GM19463 (cell line): Measurements from ENCODE around the gene DNAAF6.
A peak's percentile ranks its signal among the peaks of the same experiment; 100 is the strongest.
"Not testable (repeated sequence)": the region's sequence is repeated elsewhere in the genome, so short reads cannot be mapped to it uniquely, and the experiment has no call there.

Experiments used
- ATAC-seq: cut with Tn5 transposase; IDR thresholded peaks from one replicate; pipeline ENCODE4 v1.9.1; 2021; ENCODE audit warnings: mild to moderate bottlenecking, moderate library complexity; ENCODE audit not compliant: unreplicated experiment

Gene DNAAF6

DNA sequence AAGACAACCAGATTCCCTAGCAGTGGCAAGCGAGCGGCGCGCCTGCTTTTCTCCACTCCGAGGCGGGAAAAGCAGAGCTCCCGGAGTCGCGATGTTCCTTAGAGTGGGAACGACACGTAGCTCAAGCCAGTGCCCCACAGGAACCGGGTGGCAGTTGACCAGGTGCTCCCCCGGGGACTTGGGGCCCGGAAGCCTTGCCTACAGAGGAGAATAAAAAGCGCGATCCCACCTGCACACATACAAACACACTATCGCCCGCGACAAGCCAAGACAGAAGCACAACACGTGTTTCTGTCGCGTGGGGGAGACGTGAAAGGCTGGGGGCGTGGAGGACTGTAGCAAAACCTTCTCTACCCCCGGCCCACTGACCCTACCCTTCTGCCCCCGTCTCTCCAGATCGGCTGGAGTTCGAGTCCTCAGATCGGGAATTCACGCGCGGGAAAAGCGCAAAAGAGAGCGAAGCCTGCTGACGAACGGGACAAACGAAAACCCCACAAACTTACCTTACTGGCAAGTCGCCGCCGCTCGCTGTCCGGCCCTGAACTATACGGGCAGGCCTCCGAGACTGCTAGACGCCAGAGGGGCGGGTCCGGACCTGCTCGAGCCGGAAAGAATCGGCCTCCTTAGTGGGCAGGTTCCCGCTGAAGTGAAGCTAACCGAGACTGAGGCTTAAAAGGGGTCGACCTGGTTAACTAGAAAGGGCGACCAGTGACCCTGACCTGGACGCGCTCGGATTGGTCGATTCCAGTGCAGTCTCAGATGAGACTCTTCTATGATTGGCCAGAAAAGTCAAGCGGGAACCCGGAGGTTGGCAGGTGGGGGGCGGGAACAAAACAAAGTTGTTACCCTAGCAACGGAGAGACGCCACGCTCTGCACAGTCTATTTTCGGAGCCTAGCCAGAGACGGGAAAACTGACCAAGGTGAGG is at the start of gene DNAAF6, which contains the start of gene NUP62CL:
Gene DNAAF6, plus strand, starts transcription at position 842 of the 927 bp plus-strand sequence. CDS start 6,265 bp downstream, outside the sequence.
Gene NUP62CL, minus strand, starts transcription at position 664 of the 927 bp plus-strand sequence. CDS start 31,287 bp downstream, outside the sequence.
- ATAC-seq, result peak; percentile 95

DNA sequence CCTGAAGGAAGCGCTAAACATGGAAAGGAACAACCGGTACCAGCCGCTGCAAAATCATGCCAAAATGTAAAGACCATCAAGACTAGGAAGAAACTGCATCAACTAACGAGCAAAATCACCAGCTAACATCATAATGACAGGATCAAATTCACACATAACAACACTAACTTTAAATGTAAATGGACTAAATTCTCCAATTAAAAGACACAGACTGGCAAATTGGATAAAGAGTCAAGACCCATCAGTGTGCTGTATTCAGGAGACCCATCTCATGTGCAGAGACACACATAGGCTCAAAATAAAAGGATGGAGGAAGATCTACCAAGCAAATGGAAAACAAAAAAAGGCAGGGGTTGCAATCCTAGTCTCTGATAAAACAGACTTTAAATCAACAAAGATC is 48.8 kb upstream of the DNAAF6 start:
- not testable (repeated sequence) for ATAC-seq

DNA sequence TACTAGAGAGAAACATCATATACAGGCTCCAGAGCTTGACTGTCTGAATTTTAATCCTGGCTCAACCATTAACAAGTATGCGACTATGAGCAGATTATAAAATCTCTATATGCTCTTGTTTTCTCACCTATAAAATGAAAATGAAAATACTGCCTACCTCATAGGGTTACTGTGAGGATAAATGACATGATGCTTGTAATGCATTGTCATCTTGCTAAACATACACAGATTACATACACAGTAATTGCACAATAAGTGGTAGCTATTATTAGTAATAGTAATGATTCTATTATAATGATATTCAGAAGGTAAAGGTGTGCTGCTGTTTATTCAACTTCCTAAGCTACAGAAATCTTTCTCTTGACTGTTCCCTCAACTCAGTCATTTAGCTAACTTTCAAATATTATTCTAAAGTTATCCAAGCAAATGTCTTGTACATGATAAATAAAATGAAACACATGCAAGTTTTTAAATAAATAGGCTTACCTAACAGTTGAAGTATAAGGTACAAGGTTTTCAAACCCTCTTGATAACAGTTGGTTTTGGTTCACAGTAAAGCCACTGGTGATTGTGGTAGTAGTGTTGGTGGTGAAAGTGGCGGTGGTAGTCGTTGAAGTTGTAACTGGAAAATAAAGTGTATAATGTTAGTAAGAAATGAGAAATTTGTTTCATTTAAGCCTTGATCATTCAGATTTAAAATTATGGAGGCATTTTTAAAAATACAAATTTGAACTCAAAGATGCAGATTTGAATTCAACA is 39.1 kb upstream of the DNAAF6 start:
- ATAC-seq, result no peak

DNA sequence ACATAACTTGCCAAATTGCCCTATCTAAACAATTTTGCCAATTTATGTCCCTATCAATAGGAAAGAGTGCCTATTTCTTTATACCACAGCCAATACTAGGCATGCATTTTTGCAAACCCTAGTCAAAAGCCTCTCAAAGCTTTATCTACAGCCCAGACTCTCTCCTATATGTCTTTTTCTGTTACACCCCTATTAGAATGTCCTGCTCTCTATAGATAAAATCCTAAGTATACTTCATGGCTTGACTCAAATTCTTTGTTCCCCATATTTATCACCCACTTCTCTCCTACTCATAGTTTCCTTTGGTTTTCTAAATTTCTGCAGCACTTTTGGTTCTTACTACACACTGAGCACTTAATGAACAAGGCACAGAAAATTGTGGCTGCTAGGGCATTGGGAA is 38.2 kb upstream of the DNAAF6 start:
- ATAC-seq, result no peak

DNA sequence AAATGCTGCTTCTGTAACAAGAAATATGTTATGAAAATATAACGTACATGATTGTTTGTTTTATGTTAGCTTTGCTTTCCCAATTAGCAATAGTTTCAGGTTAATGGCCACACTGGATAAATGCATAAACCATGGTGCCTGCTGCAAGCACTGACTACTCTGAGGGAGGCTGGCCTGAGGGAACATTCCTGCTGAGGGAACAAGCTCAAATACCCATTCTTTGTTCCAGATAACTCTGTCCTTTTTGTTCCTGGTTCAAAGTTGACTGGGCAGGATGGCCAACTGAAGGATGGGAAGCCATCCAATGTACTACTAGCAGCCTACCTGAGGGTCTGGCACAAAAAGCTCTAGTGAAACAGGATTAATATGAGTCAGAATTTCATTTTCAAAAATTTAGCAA is 37.7 kb upstream of the DNAAF6 start:
- no peak for ATAC-seq

DNA sequence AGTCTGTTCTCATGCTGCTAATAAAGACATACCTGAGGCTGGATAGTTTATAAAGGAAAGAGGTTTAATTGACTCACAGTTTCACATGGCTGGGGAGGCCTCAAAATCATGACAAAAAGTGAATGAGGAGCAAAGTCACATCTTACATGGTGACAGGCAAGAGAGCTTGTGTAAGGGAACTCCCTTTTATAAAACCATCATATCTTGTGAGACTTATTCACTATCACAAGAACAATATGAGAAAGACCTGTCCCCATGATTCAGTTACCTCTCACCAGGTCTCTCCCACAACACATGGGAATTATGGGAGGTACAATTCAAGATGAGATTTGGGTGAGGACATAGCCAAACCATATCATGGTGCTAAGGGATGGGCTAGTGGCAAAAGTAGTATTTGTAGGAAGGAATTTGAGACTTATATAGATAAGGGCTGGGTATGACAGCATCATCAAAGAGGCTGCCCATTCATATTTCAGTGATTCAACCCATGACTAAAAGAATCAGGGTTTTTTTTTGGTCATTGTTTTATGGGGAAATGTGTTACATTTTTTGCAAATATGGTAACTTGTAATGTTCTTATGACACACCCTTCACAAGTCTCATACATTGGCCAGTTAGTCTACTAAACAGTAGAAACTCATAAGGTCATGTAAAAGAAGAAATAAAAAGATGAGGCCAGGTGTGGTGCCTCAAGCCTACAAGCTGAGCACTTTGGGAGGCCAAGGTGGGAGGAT is 34.9 kb upstream of the DNAAF6 start:
- no peak for ATAC-seq

DNA sequence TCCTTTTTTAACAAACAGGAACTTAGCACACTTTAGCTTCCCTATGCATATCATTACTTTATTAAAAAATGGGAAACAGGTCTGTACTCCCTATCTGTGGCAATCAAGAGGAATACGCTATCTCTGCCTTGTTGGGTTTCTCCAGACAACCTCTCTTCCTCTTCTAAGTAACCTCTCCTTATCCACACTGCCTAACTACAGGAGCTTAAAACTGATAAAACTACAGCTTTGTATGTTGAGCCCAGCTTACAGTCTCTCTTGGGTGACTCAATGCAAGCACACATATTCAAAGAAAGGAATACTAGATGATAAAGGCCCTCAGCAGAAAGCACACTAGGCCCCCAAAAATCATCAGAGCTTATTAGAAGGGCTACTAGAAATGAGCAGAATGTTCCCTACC is 9.1 kb upstream of the DNAAF6 start:
- no peak for ATAC-seq

DNA sequence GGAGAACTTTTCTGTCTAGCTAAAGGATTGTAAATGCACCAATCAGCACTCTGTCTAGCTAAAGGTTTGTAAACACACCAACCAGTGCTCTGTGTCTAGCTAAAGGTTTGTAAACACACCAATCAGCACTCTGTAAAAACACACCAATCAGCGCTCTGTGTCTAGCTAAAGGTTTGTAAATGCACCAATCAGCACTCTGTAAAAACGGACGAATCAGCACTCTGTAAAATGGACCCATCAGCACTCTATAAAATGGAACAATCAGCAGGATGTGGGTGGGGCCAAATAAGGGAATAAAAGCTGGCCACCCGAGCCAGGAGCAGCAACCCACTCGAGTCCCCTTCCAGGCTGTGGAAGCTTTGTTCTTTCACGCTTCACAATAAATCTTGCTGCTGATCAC is 8.3 kb upstream of the DNAAF6 start:
- ATAC-seq, result not testable (repeated sequence)

DNA sequence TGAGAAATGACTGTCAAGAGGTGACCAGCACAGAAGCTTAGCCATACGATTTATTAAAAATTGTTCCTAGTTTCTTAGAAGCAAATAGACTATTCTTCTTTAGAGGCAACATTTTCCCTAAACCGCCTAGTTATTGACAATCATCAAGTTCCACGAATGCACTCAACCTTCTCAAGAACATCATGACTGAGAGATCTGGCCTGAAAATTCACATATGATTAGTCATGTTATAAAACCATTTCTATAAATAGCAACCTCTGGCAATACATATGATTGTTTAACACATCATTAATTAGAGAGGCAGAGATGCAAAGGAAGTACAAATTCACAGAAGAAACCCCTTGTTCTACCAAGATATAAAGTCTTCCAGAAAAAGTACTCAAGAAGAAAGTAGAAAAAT is 6.9 kb upstream of the DNAAF6 start:
- ATAC-seq, result no peak

DNA sequence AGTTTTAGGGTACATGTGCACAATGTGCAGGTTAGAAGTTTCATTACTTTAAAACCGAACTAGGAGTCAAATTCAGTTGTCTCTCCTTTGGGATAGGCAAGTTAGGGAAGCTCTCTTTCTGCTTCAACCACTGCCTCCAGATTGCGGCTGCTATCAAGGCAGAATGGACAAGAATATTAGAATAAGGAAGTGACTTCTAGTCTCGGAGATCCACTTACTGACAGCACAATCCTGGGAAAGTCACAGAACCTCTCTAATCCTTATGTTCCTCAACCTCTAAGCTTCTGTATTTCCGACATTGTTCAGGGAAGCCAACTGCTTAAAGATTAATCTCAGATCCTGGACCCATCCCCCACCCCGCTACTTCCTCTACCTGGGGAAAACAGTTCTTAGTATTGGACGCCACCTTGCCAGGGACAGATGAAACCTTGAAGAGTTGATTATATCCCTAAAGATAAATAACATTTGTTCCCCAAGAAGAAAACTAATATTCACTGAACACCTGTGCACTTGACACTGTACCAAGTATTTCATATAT is 2.3 kb upstream of the DNAAF6 start:
- no peak for ATAC-seq

DNA sequence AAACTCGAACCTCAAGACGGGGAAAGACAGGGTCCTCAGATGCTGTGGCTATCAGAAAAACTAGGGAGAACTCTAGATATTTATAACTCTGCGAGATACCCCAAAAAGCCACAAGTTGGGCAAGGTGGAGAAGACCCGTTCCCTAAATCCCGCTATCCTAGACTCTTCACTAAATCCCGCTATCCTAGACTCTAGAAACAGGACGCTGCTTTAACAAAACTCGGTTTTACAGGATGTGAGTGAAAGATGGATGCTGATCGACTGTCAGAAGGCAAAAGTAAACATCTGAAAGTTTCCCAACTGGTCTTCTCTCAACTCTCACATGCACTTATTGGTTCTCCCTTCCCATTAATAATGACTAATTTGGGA is 270 bp downstream of the DNAAF6 start:
- no peak for ATAC-seq

DNA sequence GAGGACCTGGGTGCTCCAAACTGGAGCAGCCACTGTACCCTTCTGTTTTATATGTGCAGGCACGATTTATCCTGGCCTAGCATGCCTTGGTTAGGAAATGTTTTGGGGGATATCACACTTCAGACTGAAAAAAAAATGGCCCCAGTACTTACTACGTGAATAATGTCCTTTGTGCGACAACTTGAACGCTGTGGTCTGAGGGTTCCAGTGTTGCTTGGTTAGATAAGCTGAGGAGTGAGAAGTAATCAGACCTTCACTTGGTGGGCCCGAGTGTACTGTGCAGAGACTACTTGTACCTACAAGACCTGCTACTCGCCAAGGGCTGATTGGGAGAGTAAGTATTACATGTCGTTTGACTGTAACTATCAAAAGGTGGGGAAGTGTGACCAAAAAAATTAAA is 678 bp downstream of the DNAAF6 start:
- no peak for ATAC-seq

DNA sequence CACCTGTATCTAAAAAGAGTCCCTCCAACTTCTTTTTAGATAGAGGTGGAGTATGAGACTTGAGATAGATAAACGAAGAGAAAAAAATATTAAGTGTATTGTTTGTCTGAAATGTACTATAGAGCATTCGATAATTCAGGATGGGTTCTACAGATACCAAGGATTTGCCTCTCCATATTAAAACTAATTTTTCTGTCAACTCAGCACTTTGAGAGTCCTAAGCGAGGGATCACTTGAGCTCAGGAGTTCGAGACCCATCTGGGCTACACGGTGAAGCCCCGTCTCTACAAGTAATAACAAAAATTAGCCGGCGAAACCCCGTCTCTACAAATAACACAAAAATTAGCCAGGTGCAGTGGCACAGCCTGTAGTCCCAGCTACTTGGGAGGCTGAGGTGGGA is 1.5 kb downstream of the DNAAF6 start:
- ATAC-seq, result no peak

DNA sequence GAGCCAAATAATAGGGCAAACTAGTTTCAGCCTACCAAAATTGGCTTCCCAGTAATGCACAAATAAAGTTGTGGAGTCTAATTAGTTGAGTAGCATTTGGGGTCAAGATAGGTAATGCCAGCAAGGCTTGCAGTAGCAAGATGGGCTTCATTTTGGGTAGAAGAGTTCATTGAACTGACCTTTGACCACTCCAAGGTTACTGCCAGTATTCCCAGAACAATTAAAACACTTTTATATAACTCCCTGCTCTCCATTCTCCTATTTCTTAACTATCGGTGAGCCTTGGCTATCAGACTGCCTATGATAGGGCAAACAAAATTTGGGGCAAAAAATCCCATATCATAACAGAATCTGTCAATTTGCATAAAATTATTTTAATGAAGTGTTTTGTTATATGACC is 7.1 kb downstream of the DNAAF6 start:
- ATAC-seq, result no peak

DNA sequence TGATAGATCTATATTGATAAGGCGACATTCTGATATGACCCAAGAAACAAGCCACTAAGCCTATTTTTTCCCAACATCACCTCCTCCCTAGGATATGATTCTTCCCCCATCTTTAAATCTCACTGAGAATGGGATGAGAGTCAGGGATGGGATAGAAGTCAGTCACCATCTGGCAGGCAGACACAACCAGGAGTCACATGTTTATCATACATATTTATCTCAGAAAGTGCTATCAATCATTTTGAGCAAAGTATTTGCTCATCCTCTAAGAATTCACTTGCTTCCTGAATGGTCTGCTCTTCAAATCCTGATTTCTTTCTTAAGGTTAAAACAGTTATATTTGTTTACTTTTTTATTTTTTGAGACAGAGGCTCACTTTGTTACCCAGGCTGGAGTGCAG is 20.3 kb downstream of the DNAAF6 start:
- ATAC-seq, result no peak

DNA sequence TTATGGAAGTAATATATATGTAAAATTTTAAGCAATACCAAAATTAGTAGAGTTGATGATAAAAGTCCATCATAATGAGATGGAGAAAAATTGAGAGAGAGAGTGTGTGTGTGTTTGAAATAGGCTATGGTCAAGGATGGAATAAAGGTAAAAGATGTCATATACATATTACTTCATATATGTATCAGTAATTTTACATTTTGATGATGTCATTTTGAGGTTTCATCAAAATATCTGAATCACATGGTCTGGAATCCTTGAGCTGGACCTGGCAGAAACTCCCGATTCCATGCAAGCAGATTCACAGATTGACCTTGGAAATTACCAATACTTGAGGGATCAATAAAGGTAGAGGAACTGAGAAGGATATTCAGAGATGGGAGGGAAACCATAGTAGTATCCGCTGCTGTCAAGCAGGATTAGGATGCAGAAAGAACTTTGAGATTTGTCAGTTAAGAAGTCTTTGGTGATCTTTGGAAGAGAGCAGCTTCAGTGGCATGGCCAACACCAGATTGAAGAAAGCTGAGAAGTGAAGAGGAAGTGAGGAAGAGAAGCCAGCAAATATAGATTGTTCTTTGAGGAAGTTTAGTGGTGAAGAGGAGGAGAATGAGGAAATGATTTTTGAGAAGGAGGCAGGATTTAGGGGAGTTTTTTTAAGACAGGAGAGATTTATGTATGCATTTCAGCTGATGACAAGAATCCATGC is 21.5 kb downstream of the DNAAF6 start:
- ATAC-seq, result no peak

DNA sequence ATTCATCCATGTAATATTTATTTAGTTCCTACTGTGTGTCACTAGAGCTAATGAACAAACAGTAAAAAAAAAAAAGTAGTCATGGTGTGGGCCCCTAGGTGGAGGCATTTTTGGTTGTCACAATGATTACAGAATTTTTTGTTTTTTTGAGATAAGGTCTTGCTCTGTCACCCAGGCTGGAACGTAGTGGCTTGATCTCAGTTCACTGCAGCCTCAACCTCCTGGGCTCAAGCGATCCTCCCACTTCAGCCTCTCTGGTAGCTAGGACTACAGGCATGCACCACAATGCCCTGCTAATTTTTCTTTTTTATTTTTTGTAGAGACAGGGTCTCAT is 22.0 kb downstream of the DNAAF6 start:
- no peak for ATAC-seq

DNA sequence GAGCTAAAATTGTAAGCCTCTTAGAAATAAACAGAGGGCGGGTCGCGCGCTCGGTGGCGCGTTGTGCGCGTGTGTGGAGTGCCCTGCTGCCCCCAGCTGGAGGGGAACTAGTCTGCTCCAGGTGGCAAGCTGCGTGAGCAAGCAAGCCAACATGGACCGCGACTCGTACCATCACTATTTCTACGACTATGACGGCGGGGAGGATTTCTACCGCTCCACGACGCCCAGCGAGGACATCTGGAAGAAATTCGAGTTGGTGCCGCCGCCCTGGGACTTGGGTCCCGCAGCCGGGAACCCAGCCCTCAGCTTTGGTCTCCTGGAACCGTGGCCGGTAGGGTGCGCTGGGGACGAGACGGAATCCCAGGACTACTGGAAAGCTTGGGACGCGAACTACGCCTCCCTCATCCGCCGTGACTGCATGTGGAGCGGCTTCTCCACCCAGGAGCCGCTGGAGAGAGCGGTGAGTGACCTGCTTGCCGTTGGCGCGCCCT is 66.1 kb downstream of the DNAAF6 start:
- ATAC-seq, result no peak

DNA sequence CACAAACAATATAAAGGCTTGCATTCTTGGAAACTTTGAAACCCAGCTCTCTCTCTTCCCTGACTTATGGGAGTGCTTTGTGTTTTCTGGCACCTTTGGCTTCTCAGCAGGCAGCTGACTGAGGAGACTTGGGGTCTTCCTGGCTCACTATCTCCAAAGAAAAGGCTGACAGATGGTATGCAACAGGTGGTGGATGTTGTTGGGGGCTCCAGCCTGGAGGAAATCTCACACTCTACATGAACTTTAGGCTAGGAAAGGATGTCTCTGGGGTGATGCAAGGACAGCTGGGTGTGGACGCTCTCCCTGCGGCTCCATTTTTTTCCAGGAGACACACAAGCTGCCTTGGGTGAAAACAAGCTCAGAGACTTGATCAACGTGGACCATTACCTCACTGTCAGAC is 67.4 kb downstream of the DNAAF6 start:
- ATAC-seq, result no peak

DNA sequence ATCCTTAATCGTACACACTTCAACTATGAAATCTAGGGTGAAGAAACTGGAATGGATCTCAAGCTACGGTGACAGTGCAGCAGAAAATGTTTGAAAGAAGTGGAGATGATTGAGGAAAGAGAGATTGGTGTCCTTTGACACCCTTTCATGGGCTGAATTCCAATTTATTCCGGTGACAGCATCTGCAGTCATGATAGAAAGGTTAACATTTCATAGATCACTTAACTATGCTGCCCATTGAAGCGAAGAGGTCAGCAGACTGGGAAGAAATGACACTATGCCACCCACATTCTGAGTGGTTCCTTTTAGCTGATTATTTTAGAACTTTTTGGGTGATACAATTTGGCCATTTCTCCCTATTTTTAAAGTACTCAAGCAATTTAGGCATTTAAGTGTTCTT is 82.3 kb downstream of the DNAAF6 start:
- no peak for ATAC-seq
